Naive thymus-derived CD8-positive, alpha-beta T cell (primary cell): ENCODE measurements around the gene KRTAP5-8. TPM values are rescaled to one million over a fixed set of nuclear protein-coding genes. Genes with fewer than 3 reads are reported as not detected.
"Not testable (repeated sequence)": the region's sequence is repeated elsewhere in the genome, so short reads cannot be mapped to it uniquely, and the experiment has no call there.

Experiments used
- ATAC-seq, 2 donors: fragments of 150-1000 bp; cut with Tn5 transposase in 1 of 2; sonication (Bioruptor Pico), chemical (Tn5 transposase) in 1 of 2; 1 replicate in 1 of 2; 2 replicates in 1 of 2; pipeline ENCODE4 v1.10.0; 2021; ENCODE audit warnings: mild to moderate bottlenecking in 2 of 2, moderate library complexity in 2 of 2
- POLR2A ChIA-PET: fragments of 350-600 bp; sonication (Branson Sonifier 250); formaldehyde crosslinking; loops from one replicate; lab custom pipeline; 2021; ENCODE audit warnings: antibody characterized with exemption; lab: Charles Lee
- DNase-seq, 10 donors: peaks; one replicate each; pipeline versions ENCODE4 v3.0.0 to v3.0.0-alpha.2; 2020 to 2022
- H3K27ac Mint-ChIP-seq, 10 donors: one replicate each; pipeline ENCODE4 v1.8.0; 2020 to 2022; ENCODE audit warnings: mild to moderate bottlenecking in 10 of 10, mixed read lengths in 10 of 10, moderate library complexity in 4 of 10, inconsistent platforms in 1 of 10
- H3K27me3 Mint-ChIP-seq, 5 donors: one replicate each; pipeline ENCODE4 v1.8.0; 2021 to 2022; ENCODE audit warnings: mixed read lengths in 5 of 5
- H3K36me3 Mint-ChIP-seq, 3 donors: one replicate each; pipeline ENCODE4 v1.8.0; 2020 to 2022; ENCODE audit warnings: mixed read lengths in 3 of 3, mild to moderate bottlenecking in 2 of 3, inconsistent platforms in 1 of 3
- H3K4me1 Mint-ChIP-seq, 4 donors: one replicate each; pipeline ENCODE4 v1.8.0; 2021 to 2022; ENCODE audit warnings: mixed read lengths in 4 of 4
- H3K4me3 Mint-ChIP-seq, 10 donors: one replicate each; pipeline ENCODE4 v1.8.0; 2020 to 2022; ENCODE audit warnings: mild to moderate bottlenecking in 10 of 10, mixed read lengths in 10 of 10, moderate library complexity in 6 of 10, inconsistent platforms in 1 of 10
- H3K9me3 Mint-ChIP-seq, 9 donors: one replicate each; pipeline ENCODE4 v1.8.0; 2020 to 2022; ENCODE audit warnings: mixed read lengths in 9 of 9, mild to moderate bottlenecking in 3 of 9, inconsistent platforms in 1 of 9, moderate library complexity in 1 of 9
- polyA plus RNA-seq, 3 donors: library from polyadenylated mRNA; unstranded; fragments of 300-500 nt; fragmentation: Illumina TruSeq; gene quantifications; one replicate each; pipeline ENCODE4 v1.2.3, GENCODE V29; 2021
- total RNA-seq, 8 experiments: library from RNA in 2 of 8; stranded (reverse) in 2 of 8; gene quantifications; one replicate each; pipeline ENCODE4 v1.2.3 and lab custom pipeline; 2021 to 2026

Gene KRTAP5-8, protein sequence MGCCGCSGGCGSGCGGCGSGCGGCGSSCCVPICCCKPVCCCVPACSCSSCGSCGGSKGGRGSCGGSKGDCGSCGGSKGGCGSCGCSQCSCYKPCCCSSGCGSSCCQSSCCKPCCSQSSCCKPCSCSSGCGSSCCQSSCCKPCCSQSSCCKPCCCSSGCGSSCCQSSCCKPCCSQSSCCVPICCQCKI
- total RNA-seq (under 1 TPM in 1 of 2 experiments, not detected in 1; 0.42 TPM), polyA plus RNA-seq (not detected), total RNA-seq (lab: John Stamatoyannopoulos, UW) (0 to 0.09 (median 0) reads per million in 6 experiments)

DNA sequence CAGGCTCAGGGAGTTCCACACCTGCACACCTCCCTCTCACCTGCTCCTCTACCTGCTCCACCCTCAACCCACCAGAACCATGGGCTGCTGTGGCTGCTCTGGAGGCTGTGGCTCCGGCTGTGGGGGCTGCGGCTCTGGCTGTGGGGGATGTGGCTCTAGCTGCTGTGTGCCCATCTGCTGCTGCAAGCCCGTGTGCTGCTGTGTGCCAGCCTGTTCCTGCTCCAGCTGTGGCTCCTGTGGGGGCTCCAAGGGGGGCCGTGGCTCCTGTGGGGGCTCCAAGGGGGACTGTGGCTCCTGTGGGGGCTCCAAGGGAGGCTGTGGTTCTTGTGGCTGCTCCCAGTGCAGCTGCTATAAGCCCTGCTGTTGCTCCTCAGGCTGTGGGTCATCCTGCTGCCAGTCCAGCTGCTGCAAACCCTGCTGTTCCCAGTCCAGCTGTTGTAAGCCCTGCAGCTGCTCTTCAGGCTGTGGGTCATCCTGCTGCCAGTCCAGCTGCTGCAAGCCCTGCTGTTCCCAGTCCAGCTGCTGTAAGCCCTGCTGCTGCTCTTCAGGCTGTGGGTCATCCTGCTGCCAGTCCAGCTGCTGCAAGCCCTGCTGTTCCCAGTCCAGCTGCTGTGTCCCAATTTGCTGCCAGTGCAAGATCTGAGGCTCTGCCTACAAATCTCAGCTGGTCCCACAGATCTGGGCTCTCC lies at the start of gene KRTAP5-8:
KRTAP5-8 (plus strand) TSS at position 49 of the 689 bp plus-strand sequence; CDS start at position 80, 31 bp downstream.
- H3K4me1 Mint-ChIP-seq, H3K4me3 Mint-ChIP-seq, ATAC-seq, POLR2A ChIA-PET, DNase-seq, H3K36me3 Mint-ChIP-seq, H3K27me3 Mint-ChIP-seq: not testable (repeated sequence)
- peaks cover 0 to 12% (median 5%) of the 10 kb centered on the region in 9 donors for H3K9me3 Mint-ChIP-seq
- H3K27ac Mint-ChIP-seq = peak within 1 kb of the TSS in 1 of 10 donors; percentile 5

DNA sequence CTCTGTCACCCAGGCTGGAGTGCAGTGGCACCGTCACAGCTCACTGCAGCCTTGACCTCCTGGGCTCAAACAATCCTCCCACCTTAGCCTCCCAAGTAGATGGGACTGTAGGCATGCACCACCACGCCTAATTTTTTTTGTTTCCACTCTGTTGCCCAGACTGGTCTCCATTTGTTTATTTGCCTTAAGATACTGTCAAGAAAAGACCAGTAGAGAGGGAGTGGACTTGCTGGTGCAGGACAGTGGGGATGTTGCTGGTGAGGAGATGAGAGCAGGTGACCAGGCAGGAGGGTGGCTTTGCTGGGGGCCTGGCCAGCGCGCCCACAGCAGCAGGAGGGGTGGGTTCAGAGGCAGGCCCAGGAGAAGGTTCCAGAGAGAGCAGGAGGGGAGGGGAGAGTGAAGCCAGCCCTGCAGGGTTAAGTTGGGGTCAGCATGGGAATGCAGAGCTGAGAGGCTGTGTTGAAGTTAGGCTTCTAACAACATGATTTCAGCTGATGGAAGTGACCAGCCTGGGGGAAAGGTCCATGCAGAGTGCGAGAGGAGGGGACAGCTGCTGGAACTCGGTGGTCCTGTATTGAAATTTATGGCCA lies 49.0 kb upstream of the KRTAP5-8 start:
- H3K9me3 Mint-ChIP-seq = no peaks in the 10 kb centered on the region
- H3K27me3 Mint-ChIP-seq = no peaks in the 10 kb centered on the region
- H3K4me3 Mint-ChIP-seq = no peak overlapping the region
- no peak for DNase-seq
- H3K36me3 Mint-ChIP-seq = peaks cover 10 to 93% (median 55%) of the 10 kb centered on the region in 3 donors
- POLR2A ChIA-PET = no interaction called here
- H3K4me1 Mint-ChIP-seq = peaks cover 0 to 10% (median 2%) of the 10 kb centered on the region in 4 donors
- H3K27ac Mint-ChIP-seq = peak overlapping the region in 4 of 10 donors; percentile 20 to 56 (median 32)
- no peak for ATAC-seq

DNA sequence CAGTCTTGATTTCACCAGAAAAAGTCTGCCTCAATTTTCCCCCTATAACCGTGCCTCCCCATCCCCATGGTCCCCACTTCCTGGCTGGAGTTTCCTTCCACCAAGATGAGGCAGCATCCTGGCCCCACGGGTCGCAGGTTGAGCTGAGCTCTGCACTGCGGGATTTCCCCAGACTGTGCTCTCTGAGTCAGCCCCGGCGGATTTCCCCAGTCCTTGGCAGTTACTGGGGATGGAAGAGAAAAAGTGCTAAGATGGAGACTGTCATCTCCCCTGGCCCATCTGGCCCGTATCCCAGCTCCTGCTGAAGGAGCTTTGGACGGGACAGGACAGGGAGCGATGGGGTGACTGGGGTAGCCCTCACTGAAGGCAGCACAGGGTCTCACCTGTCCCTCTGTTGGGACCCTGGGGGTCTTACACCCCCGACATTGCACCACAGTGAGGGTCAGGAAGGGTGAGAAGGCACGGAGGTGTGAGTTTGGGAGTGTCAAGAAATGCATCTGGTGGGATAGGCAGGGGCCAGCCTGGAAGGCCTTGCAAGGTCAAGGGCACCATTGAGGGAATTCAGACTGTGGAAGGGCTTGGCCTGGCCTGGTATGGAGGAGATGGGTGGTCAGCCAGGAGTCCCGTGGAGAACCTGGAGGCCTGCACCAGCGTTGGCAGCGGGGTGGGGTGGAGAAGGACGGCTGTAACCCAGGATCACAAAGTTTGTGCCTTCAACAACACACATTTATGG lies 48.3 kb upstream of the KRTAP5-8 start:
- Mint-ChIP-seq H3K9me3 (no peaks in the 10 kb centered on the region), H3K4me1 (peaks cover 0 to 9% (median 2%) of the 10 kb centered on the region in 4 donors), H3K27ac (peak overlapping the region in 1 of 10 donors; percentile 45), H3K27me3 (no peaks in the 10 kb centered on the region), H3K36me3 (peaks cover 10 to 93% (median 56%) of the 10 kb centered on the region in 3 donors), H3K4me3 (no peak overlapping the region)
- no peak for DNase-seq
- POLR2A ChIA-PET = no interaction called here
- ATAC-seq = no peak

DNA sequence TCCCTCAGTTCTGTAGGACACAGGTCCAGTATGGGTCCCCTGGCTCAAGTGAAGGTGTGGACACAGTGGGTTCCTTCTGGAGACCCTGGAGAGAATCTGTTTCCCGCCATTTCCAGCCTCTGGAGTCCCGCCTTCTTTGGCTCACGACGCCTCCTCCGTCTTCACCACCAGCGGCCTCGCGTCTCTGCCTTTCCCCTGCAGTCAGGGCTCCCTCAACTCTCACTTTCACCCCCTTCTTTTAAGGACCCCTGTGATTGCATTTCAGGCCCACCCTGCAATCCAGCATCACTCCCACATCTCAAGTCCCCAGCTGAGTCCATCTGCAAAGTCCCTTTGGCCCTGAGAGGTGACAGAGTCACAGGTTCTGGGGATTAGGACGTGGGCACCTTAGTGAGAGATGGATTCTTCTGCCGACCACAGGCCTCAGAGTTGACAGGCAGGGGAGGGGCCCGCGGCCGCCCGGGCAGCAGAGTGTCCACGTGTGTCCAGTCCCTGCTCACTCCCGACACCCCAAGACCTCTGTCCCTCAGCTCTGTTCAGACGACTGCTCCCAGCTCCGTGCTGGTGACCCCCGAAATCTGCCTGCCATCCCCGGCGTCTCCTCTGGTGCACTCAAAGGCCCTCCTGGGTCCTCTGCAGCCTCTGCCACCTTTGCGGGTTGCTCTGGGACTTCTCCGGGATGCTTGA lies 47.6 kb upstream of the KRTAP5-8 start:
- ATAC-seq (no peak), DNase-seq (no peak)
- H3K9me3 Mint-ChIP-seq = no peaks in the 10 kb centered on the region
- H3K4me3 Mint-ChIP-seq = no peak overlapping the region
- H3K27ac Mint-ChIP-seq = no peak overlapping the region
- H3K27me3 Mint-ChIP-seq = no peaks in the 10 kb centered on the region
- H3K36me3 Mint-ChIP-seq = peaks cover 16 to 93% (median 61%) of the 10 kb centered on the region in 3 donors
- peaks cover 0 to 9% (median 2%) of the 10 kb centered on the region in 4 donors for H3K4me1 Mint-ChIP-seq
- POLR2A ChIA-PET = interaction anchor here (0.9 kb wide), 1 partner anchor 10 kb away, joined by 3 read pairs; no protein-coding TSS in a partner anchor

DNA sequence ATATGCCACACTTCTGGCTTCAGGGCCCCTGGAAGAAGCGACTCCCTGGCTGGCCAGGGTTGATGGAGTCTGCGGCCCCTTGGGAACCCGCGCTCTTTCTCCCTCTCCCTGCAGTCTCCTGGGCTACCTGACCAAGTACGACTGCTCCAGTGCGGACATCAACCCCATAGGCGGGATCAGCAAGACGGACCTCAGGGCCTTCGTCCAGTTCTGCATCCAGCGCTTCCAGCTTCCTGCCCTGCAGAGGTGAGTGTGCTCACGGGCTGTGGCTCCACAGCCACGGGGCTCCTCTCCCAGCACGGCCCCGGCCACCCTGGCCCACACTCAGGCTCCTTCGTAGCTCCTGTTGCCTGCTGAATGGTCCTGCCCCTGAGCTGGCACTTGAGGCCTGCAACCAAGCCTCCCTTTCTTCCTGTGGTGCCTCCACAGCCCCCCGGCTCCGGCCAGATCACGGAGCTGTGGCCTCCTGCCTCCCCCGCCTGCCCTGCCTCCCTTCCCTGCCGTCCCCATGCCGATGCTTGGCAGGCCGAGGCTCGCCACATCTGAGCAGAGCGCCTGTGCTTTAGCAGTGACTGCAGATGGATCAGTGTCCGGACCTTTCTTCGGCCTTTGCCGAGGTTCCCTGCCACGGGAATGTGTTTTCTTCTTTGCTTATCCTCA lies 47.0 kb upstream of the KRTAP5-8 start:
- POLR2A ChIA-PET = interaction anchor here (0.9 kb wide), 1 partner anchor 11 kb away, joined by 3 read pairs; no protein-coding TSS in a partner anchor
- no peaks in the 10 kb centered on the region for H3K27me3 Mint-ChIP-seq
- H3K36me3 Mint-ChIP-seq = peaks cover 21 to 93% (median 60%) of the 10 kb centered on the region in 3 donors
- peaks cover 0 to 9% (median 2%) of the 10 kb centered on the region in 4 donors for H3K4me1 Mint-ChIP-seq
- no peak for ATAC-seq
- no peak for DNase-seq
- H3K27ac Mint-ChIP-seq = no peak overlapping the region
- no peak overlapping the region for H3K4me3 Mint-ChIP-seq
- no peaks in the 10 kb centered on the region for H3K9me3 Mint-ChIP-seq

DNA sequence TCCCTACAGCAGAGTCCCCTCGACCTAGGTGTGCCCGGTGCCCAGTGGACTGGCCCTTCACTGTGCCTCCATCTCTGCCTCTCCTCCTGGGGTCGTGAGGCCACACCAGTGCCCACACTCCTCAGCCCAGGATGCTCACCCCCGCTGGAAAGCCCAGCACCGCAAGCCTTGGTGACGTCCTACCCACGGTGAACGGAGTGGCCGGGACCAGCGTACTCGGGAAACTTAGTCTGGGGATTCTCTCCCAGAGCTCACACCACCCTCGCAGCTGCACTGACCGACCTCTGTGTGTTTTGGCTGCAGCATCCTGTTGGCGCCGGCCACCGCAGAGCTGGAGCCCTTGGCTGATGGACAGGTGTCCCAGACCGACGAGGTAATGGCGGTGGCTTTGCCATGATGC lies 46.3 kb upstream of the KRTAP5-8 start:
- Mint-ChIP-seq H3K4me3 (no peak overlapping the region), H3K4me1 (peaks cover 0 to 9% (median 2%) of the 10 kb centered on the region in 4 donors), H3K9me3 (no peaks in the 10 kb centered on the region), H3K27me3 (no peaks in the 10 kb centered on the region), H3K27ac (no peak overlapping the region), H3K36me3 (peaks cover 22 to 93% (median 55%) of the 10 kb centered on the region in 3 donors)
- POLR2A ChIA-PET = interaction anchor here (0.9 kb wide), 1 partner anchor 11 kb away, joined by 3 read pairs; no protein-coding TSS in a partner anchor
- ATAC-seq = no peak
- no peak for DNase-seq

DNA sequence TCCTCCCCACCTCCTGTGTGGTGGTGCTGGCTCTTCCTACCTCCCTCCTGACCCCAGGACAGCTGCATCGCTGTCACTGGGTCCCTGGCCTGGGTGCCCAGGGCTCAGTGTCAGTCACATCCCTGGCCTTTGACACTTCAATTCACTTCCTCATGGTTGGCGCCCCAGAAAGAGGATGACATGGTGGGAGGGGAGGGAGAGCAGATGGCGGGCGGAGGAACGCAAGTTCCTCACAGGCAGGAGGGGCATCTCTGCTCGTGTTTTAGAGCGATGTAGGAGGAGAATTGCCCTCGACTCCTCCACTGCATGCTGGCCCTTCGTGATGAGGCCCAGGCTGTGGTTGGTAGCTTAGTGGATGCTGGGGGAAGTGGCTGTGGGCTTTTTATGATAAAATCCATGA lies 45.9 kb upstream of the KRTAP5-8 start:
- Mint-ChIP-seq H3K36me3 (peaks cover 25 to 93% (median 58%) of the 10 kb centered on the region in 3 donors), H3K9me3 (no peaks in the 10 kb centered on the region), H3K27ac (no peak overlapping the region), H3K4me1 (peaks cover 0 to 9% (median 2%) of the 10 kb centered on the region in 4 donors), H3K4me3 (no peak overlapping the region), H3K27me3 (no peaks in the 10 kb centered on the region)
- POLR2A ChIA-PET = no interaction called here
- no peak for DNase-seq
- no peak for ATAC-seq

DNA sequence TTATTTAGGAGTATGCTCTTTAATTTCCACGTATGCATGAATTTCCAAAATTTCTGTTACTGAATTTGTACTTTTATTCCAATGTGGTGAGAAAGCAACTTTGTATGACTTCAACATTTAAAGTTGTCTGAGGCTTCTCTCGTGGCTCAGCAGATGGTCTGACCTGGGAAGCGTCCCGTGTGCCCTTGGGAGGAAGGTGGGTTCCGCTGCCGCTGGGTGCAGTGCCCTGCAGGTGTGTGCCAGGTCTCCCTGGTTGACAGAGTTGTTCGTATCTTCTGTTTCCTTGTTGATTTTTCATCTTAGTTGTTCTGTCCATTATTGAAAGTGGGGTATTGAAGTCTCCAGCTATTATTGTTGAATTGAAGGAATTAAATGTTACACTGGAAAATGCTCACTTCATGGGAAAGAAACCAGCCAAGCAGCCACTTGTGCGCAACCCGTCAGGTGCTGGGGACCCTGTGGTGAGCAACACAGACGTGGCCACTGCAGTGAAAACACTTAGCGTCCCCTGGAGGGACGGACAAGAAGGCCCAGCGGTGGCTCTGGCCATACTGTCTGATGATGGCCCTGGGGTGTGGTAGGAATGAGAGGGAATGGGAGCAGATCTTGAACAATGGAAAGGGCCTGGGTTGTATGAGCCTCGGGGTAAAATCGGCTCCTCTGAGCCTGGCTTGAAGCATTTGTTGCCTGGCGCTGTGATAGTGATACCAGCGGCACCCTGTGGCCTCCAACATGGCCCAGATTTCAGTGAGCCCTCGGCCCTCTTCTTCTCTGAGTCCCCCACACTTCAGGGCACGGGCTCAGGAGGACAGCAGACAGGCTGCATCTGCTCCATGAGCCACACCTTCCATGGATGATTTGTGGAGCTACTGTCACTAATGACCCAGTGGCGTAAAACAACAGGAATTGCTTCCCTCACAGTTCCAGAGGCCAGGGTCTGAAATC lies 42.3 kb upstream of the KRTAP5-8 start:
- ATAC-seq (no peak), DNase-seq (no peak)
- H3K36me3 Mint-ChIP-seq = peaks cover 26 to 95% (median 75%) of the 10 kb centered on the region in 3 donors
- H3K4me1 Mint-ChIP-seq = peaks cover 0 to 8% (median 2%) of the 10 kb centered on the region in 4 donors
- no peaks in the 10 kb centered on the region for H3K9me3 Mint-ChIP-seq
- POLR2A ChIA-PET = no interaction called here
- H3K27ac Mint-ChIP-seq = no peak overlapping the region
- no peaks in the 10 kb centered on the region for H3K27me3 Mint-ChIP-seq
- H3K4me3 Mint-ChIP-seq = no peak overlapping the region

DNA sequence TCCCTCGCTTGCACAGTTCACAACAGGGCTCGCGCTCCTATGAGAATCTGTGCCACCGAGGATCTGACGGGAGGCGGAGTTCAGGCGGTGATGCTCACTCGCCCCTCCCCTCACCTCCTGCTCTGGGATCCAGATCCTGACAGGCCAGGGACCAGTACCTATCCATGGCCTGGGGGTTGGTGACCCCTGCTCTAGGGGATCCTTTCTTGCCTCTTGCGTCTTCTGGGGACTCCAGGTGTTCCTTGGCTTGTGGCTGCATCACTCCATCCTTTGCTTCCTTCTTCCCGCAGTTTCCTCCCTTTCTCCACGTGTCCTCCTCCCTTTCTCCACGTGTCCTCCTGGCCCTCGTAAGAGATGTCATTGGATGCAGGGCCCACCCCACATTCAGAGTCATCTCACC lies 41.4 kb upstream of the KRTAP5-8 start:
- H3K27me3 Mint-ChIP-seq = no peaks in the 10 kb centered on the region
- POLR2A ChIA-PET = no interaction called here
- no peak for DNase-seq
- peaks cover 26 to 95% (median 76%) of the 10 kb centered on the region in 3 donors for H3K36me3 Mint-ChIP-seq
- ATAC-seq = no peak
- no peaks in the 10 kb centered on the region for H3K9me3 Mint-ChIP-seq
- H3K4me1 Mint-ChIP-seq = peaks cover 0 to 8% (median 2%) of the 10 kb centered on the region in 4 donors
- no peak overlapping the region for H3K27ac Mint-ChIP-seq
- no peak overlapping the region for H3K4me3 Mint-ChIP-seq

DNA sequence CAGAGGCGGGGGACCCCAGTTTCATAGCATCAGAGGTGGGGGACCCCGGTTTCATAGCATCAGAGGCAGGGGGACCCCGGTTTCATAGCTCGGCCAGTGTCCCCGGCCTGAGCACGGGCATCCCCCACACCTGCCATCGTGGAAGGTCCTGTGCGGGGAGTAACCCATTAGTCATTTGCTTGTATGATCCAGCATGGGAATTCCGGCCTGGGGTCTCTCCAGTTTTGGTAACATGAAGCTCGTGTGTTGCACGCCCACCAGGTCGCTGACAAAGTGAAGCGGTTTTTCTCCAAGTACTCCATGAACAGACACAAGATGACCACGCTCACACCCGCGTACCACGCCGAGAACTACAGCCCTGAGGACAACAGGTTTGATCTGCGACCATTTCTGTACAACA lies 39.7 kb upstream of the KRTAP5-8 start:
- H3K4me3 Mint-ChIP-seq = no peak overlapping the region
- ATAC-seq = no peak
- H3K36me3 Mint-ChIP-seq = peaks cover 21 to 93% (median 65%) of the 10 kb centered on the region in 3 donors
- H3K27me3 Mint-ChIP-seq = no peaks in the 10 kb centered on the region
- POLR2A ChIA-PET = no interaction called here
- H3K27ac Mint-ChIP-seq = no peak overlapping the region
- H3K9me3 Mint-ChIP-seq = no peaks in the 10 kb centered on the region
- H3K4me1 Mint-ChIP-seq = peaks cover 0 to 5% (median 0%) of the 10 kb centered on the region in 4 donors
- DNase-seq = no peak

DNA sequence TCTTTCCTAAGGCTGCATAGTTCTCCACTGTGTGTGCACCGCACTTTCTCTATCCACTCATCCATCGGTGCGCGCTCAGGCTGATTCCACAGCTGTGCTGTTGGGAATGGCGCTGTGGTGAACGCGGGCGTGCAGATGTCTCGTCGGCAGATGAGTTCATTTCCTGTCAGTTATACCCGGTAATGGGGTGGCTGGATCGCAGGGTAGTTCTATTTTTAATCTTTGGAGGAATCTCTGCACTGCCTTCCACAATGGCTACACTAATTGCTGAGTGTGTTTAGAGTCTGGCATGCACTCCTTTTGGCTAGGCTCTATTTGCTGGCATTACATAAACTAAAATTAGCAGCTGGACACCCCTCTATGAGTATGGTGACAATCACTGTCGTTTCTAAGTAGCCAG lies 38.7 kb upstream of the KRTAP5-8 start:
- ATAC-seq (no peak), DNase-seq (no peak)
- no peaks in the 10 kb centered on the region for H3K27me3 Mint-ChIP-seq
- H3K4me1 Mint-ChIP-seq = peaks cover 0 to 5% (median 0%) of the 10 kb centered on the region in 4 donors
- H3K36me3 Mint-ChIP-seq = peaks cover 21 to 95% (median 68%) of the 10 kb centered on the region in 3 donors
- no peak overlapping the region for H3K4me3 Mint-ChIP-seq
- POLR2A ChIA-PET = no interaction called here
- H3K27ac Mint-ChIP-seq = peak overlapping the region in 1 of 10 donors; percentile 71
- no peaks in the 10 kb centered on the region for H3K9me3 Mint-ChIP-seq
